Measurements from ENCODE around the gene GAREM1. TPM values are rescaled to one million over a fixed set of nuclear protein-coding genes. Genes with fewer than 3 reads are reported as not detected.

The GAREM1 gene
- total and polyA plus RNA-seq, 7 experiments from 2014 or later: 0.06 to 1.0 (median 0.43) TPM; not detected in 2

DNA sequence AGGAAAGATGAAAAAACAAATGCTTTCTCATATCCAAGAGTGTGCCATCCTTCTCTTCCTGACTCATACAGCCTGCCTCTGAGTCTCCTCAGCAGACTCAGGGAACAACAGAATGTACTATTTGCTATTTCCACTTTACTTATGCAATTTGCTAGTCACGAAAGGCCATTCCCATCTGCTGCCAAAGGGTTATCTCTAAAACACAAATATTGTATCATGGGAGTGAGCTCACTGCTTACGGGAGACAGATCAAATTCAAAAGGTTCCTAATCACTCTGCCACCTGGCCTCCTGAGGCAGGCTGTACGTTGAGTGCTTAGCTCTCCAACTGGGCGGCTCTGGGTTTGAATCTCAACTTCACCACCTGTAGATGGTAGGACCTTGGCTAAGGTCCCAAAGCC lies 92.0 kb downstream of the GAREM1 start:
- Mint-ChIP-seq H3K4me3 (no peak overlapping the region), H3K27me3 (peaks cover 5 to 10% (median 8%) of the 10 kb centered on the region in 5 donors), H3K36me3 (no peaks in the 10 kb centered on the region), H3K9me3 (no peaks in the 10 kb centered on the region), H3K4me1 (no peaks in the 10 kb centered on the region), H3K27ac (no peak overlapping the region)
- Histone ChIP-seq H3K4me1 (ENCODE audit: control insufficient read depth in 2 of 2, insufficient read depth in 2 of 2, low read length in 2 of 2) (no peaks in the 10 kb centered on the region), H3K36me3 (ENCODE audit: control insufficient read depth in 2 of 3, insufficient read depth in 3 of 3, low read length in 3 of 3) (no peaks in the 10 kb centered on the region), H3K4me3 (ENCODE audit: low read length) (no peak overlapping the region), H3K9me3 (ENCODE audit: control insufficient read depth in 2 of 3, low read length in 3 of 3) (no peaks in the 10 kb centered on the region), H3K27ac (ENCODE audit: low read depth, low read length) (no peak overlapping the region), H3K27me3 (ENCODE audit: control insufficient read depth in 2 of 2, insufficient read depth in 2 of 2, low read length in 2 of 2) (no peaks in the 10 kb centered on the region)
- ChIA-PET CTCF (no interaction called here), POLR2A (no interaction called here)
- DNase-seq (no peak), ATAC-seq (no peak)
- intact Hi-C loops (cut with micrococcal nuclease): no loop called here

GRCh38 chr18:32373995-32374394 lies 96.7 kb downstream of the GAREM1 start:
- DNase-seq (no peak), ATAC-seq (no peak)
- peaks cover 0 to 12% (median 9%) of the 10 kb centered on the region in 5 donors for H3K27me3 Mint-ChIP-seq
- no peaks in the 10 kb centered on the region for H3K9me3 ChIP-seq (ENCODE audit: control insufficient read depth in 2 of 3, low read length in 3 of 3)
- no peak overlapping the region for H3K4me3 Mint-ChIP-seq
- no peak overlapping the region for H3K27ac Mint-ChIP-seq
- H3K36me3 ChIP-seq (ENCODE audit: control insufficient read depth in 2 of 3, insufficient read depth in 3 of 3, low read length in 3 of 3): no peaks in the 10 kb centered on the region
- H3K27ac ChIP-seq (ENCODE audit: low read depth, low read length): no peak overlapping the region
- ChIA-PET CTCF (no interaction called here), POLR2A (no interaction called here)
- H3K27me3 ChIP-seq (ENCODE audit: control insufficient read depth in 2 of 2, insufficient read depth in 2 of 2, low read length in 2 of 2): no peaks in the 10 kb centered on the region
- no peaks in the 10 kb centered on the region for H3K36me3 Mint-ChIP-seq
- no peak overlapping the region for H3K4me3 ChIP-seq (ENCODE audit: low read length)
- H3K4me1 ChIP-seq (ENCODE audit: control insufficient read depth in 2 of 2, insufficient read depth in 2 of 2, low read length in 2 of 2): no peaks in the 10 kb centered on the region
- H3K9me3 Mint-ChIP-seq: no peaks in the 10 kb centered on the region
- intact Hi-C loops (cut with micrococcal nuclease): loop anchor here in 1 of 2 donors (5.0 kb wide), 1 partner anchor 1387 kb away; no protein-coding TSS in a partner anchor
- H3K4me1 Mint-ChIP-seq: no peaks in the 10 kb centered on the region

GRCh38 chr18:32373505-32373904 lies 97.2 kb downstream of the GAREM1 start:
- H3K9me3 Mint-ChIP-seq: no peaks in the 10 kb centered on the region
- POLR2A ChIA-PET: no interaction called here

DNA sequence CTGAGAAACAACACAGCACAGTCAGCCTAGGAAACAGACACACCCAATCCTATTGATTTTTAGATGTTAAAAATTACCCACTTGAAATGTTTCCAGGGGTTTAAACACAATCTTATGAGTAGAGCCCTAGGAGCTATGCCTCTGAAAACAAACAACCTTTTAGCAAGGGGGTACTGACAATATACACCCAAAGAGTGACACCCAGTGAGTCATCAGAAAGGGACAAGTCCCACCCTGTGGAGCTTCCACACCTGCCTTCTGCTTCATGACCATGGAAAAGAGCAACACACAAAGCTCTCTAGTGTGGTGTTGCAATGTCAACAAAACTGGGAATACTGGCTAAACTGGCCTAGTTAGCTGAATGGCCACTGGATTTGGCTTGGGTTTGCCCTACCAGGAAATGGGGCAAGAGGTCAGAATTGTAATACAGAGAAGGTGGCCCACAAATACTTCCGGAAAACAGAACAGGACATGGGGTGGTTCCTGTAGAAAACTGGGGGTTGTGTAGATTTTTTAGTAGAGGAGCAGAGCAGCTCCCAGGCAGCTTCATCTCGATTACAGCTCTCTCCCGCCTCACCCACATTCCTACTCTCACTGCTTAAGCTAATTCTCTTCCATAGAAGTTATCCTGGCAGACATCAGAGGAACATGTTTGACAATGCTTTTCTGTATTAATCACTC lies 98.2 kb downstream of the GAREM1 start:
- CTCF ChIA-PET: interaction anchor here (1.3 kb wide), 1 partner anchor 98 kb away, joined by 3 read pairs; the partner anchor contains the start of gene GAREM1
- Histone ChIP-seq H3K9me3 (ENCODE audit: control insufficient read depth in 2 of 3, low read length in 3 of 3) (no peaks in the 10 kb centered on the region), H3K4me3 (ENCODE audit: low read length) (no peak overlapping the region), H3K27ac (ENCODE audit: low read depth, low read length) (no peak overlapping the region), H3K4me1 (ENCODE audit: control insufficient read depth in 2 of 2, insufficient read depth in 2 of 2, low read length in 2 of 2) (no peaks in the 10 kb centered on the region), H3K36me3 (ENCODE audit: control insufficient read depth in 2 of 3, insufficient read depth in 3 of 3, low read length in 3 of 3) (no peaks in the 10 kb centered on the region), H3K27me3 (ENCODE audit: control insufficient read depth in 2 of 2, insufficient read depth in 2 of 2, low read length in 2 of 2) (no peaks in the 10 kb centered on the region)
- H3K4me1 Mint-ChIP-seq: no peaks in the 10 kb centered on the region
- DNase-seq (no peak), ATAC-seq (no peak)
- peaks cover 0 to 18% (median 4%) of the 10 kb centered on the region in 5 donors for H3K27me3 Mint-ChIP-seq
- no peak overlapping the region for H3K4me3 Mint-ChIP-seq
- POLR2A ChIA-PET: no interaction called here
- H3K36me3 Mint-ChIP-seq: no peaks in the 10 kb centered on the region
- no peak overlapping the region for H3K27ac Mint-ChIP-seq
- intact Hi-C loops (cut with micrococcal nuclease): loop anchor here in 1 of 2 donors (5.0 kb wide), 1 partner anchor 1385 kb away; no protein-coding TSS in a partner anchor
- H3K9me3 Mint-ChIP-seq: peaks cover 0 to under 1% (median 0%) of the 10 kb centered on the region in 11 donors

More at GRCh38 chr18:32373505-32373904, 97.2 kb downstream of the GAREM1 start:
- H3K27ac Mint-ChIP-seq: no peak overlapping the region
- Histone ChIP-seq H3K27ac (ENCODE audit: low read depth, low read length) (no peak overlapping the region), H3K27me3 (ENCODE audit: control insufficient read depth in 2 of 2, insufficient read depth in 2 of 2, low read length in 2 of 2) (no peaks in the 10 kb centered on the region), H3K4me3 (ENCODE audit: low read length) (no peak overlapping the region), H3K9me3 (ENCODE audit: control insufficient read depth in 2 of 3, low read length in 3 of 3) (no peaks in the 10 kb centered on the region), H3K4me1 (ENCODE audit: control insufficient read depth in 2 of 2, insufficient read depth in 2 of 2, low read length in 2 of 2) (no peaks in the 10 kb centered on the region), H3K36me3 (ENCODE audit: control insufficient read depth in 2 of 3, insufficient read depth in 3 of 3, low read length in 3 of 3) (no peaks in the 10 kb centered on the region)
- no peaks in the 10 kb centered on the region for H3K36me3 Mint-ChIP-seq
- intact Hi-C loops (cut with micrococcal nuclease): loop anchor here in 1 of 2 donors (5.0 kb wide), 1 partner anchor 1386 kb away; no protein-coding TSS in a partner anchor
- no peak for DNase-seq
- no peak for ATAC-seq
- H3K4me3 Mint-ChIP-seq: no peak overlapping the region
- no peaks in the 10 kb centered on the region for H3K4me1 Mint-ChIP-seq
- CTCF ChIA-PET: interaction anchor here (1.3 kb wide), 1 partner anchor 97 kb away, joined by 3 read pairs; the partner anchor contains the start of gene GAREM1
- H3K27me3 Mint-ChIP-seq: peaks cover 0 to 11% (median 8%) of the 10 kb centered on the region in 5 donors

DNA sequence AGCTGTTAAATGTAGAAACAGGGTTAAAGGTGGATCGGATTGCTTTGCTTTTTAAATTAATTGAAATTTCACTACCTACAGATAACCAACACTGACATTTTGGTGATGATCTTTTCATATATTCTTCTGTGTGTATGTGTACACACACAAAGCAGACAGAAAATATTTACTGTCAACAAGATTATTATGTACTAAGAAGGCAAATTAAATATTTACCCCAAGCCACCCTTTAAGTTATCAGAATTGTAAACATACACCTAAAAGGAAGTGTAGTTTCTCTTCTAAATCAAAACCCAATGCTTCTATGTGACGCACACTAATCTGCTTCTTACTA lies 98.7 kb downstream of the GAREM1 start:
- Histone ChIP-seq H3K36me3 (ENCODE audit: control insufficient read depth in 2 of 3, insufficient read depth in 3 of 3, low read length in 3 of 3) (no peaks in the 10 kb centered on the region), H3K9me3 (ENCODE audit: control insufficient read depth in 2 of 3, low read length in 3 of 3) (no peaks in the 10 kb centered on the region), H3K4me1 (ENCODE audit: control insufficient read depth in 2 of 2, insufficient read depth in 2 of 2, low read length in 2 of 2) (no peaks in the 10 kb centered on the region), H3K4me3 (ENCODE audit: low read length) (no peak overlapping the region), H3K27ac (ENCODE audit: low read depth, low read length) (no peak overlapping the region), H3K27me3 (ENCODE audit: control insufficient read depth in 2 of 2, insufficient read depth in 2 of 2, low read length in 2 of 2) (no peaks in the 10 kb centered on the region)
- Mint-ChIP-seq H3K9me3 (peaks cover 0 to 1% (median 0%) of the 10 kb centered on the region in 11 donors), H3K4me3 (no peak overlapping the region), H3K4me1 (no peaks in the 10 kb centered on the region), H3K36me3 (no peaks in the 10 kb centered on the region), H3K27ac (no peak overlapping the region), H3K27me3 (peaks cover 0 to 15% (median 4%) of the 10 kb centered on the region in 5 donors)
- no peak for ATAC-seq
- intact Hi-C loops (cut with micrococcal nuclease): loop anchor here in 1 of 2 donors (5.0 kb wide), 1 partner anchor 1385 kb away; no protein-coding TSS in a partner anchor
- CTCF ChIA-PET: no interaction called here
- no peak for DNase-seq
- POLR2A ChIA-PET: no interaction called here

- DNase-seq (no peak), ATAC-seq (no peak)
- Mint-ChIP-seq H3K4me3 (no peak overlapping the region), H3K9me3 (peaks cover 0 to 1% (median 0%) of the 10 kb centered on the region in 11 donors), H3K4me1 (no peaks in the 10 kb centered on the region), H3K27me3 (peaks cover 0 to 16% (median 5%) of the 10 kb centered on the region in 5 donors), H3K27ac (no peak overlapping the region), H3K36me3 (no peaks in the 10 kb centered on the region)
- Histone ChIP-seq H3K4me3 (ENCODE audit: low read length) (no peak overlapping the region), H3K27me3 (ENCODE audit: control insufficient read depth in 2 of 2, insufficient read depth in 2 of 2, low read length in 2 of 2) (no peaks in the 10 kb centered on the region), H3K4me1 (ENCODE audit: control insufficient read depth in 2 of 2, insufficient read depth in 2 of 2, low read length in 2 of 2) (no peaks in the 10 kb centered on the region), H3K27ac (ENCODE audit: low read depth, low read length) (no peak overlapping the region), H3K9me3 (ENCODE audit: control insufficient read depth in 2 of 3, low read length in 3 of 3) (no peaks in the 10 kb centered on the region), H3K36me3 (ENCODE audit: control insufficient read depth in 2 of 3, insufficient read depth in 3 of 3, low read length in 3 of 3) (no peaks in the 10 kb centered on the region)
- intact Hi-C loops (cut with micrococcal nuclease): loop anchor here in 1 of 2 donors (5.0 kb wide), 1 partner anchor 1384 kb away; no protein-coding TSS in a partner anchor
- ChIA-PET CTCF (no interaction called here), POLR2A (no interaction called here)
Measured at GRCh38 chr18:32371384-32371783, 99.3 kb downstream of the GAREM1 start.

DNA sequence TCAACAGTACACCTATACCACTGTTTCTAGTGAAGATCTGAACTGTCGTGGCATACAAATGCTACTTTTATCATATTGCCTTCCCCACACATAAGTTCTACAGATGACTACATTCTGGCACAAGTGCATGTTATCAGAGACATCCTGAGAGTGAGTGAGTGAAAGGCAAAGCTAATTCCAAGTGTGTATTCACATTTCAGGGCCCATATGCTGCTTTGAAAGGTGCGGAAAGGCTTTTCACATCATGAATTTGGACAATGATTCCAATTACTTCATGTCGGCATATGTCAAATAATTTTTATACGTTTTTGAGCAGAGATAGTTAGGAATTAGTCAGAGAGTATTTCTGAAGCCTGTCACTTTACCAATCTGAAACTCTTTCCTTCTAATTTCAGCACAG lies 101.7 kb downstream of the GAREM1 start:
- ChIA-PET CTCF (no interaction called here), POLR2A (no interaction called here)
- H3K4me3 ChIP-seq (ENCODE audit: low read length): no peak overlapping the region
- no peaks in the 10 kb centered on the region for H3K4me1 ChIP-seq (ENCODE audit: control insufficient read depth in 2 of 2, insufficient read depth in 2 of 2, low read length in 2 of 2)
- H3K4me1 Mint-ChIP-seq: peaks cover 0 to 2% (median 0%) of the 10 kb centered on the region in 7 donors
- peaks cover 0 to 1% (median 0%) of the 10 kb centered on the region in 11 donors for H3K9me3 Mint-ChIP-seq
- H3K9me3 ChIP-seq (ENCODE audit: control insufficient read depth in 2 of 3, low read length in 3 of 3): no peaks in the 10 kb centered on the region
- H3K36me3 ChIP-seq (ENCODE audit: control insufficient read depth in 2 of 3, insufficient read depth in 3 of 3, low read length in 3 of 3): no peaks in the 10 kb centered on the region
- H3K27ac Mint-ChIP-seq: no peak overlapping the region
- ATAC-seq: no peak
- no peaks in the 10 kb centered on the region for H3K27me3 ChIP-seq (ENCODE audit: control insufficient read depth in 2 of 2, insufficient read depth in 2 of 2, low read length in 2 of 2)
- H3K36me3 Mint-ChIP-seq: no peaks in the 10 kb centered on the region
- no peak for DNase-seq
- intact Hi-C loops (cut with micrococcal nuclease): no loop called here
- no peak overlapping the region for H3K27ac ChIP-seq (ENCODE audit: low read depth, low read length)
- H3K4me3 Mint-ChIP-seq: no peak overlapping the region
- H3K27me3 Mint-ChIP-seq: peaks cover 3 to 35% (median 19%) of the 10 kb centered on the region in 5 donors
